HG03196 (cell line): ENCODE results near the gene MED13L.

ENCODE experiments used
- ATAC-seq: cut with Tn5 transposase; IDR thresholded peaks from one replicate; pipeline ENCODE4 v1.9.1; 2021; ENCODE audit not compliant: unreplicated experiment

The MED13L gene

GRCh38 chr12:115920395-115921183, 356.9 kb downstream of the MED13L start:
- no peak for ATAC-seq

GRCh38 chr12:115918763-115919162, 358.7 kb downstream of the MED13L start:
- no peak for ATAC-seq

- ATAC-seq: peak; percentile 68
Observed at GRCh38 chr12:115916910-115917668, 360.4 kb downstream of the MED13L start.

GRCh38 chr12:115914122-115914521, 363.4 kb downstream of the MED13L start:
- ATAC-seq: no peak

GRCh38 chr12:115912440-115912839, 365.1 kb downstream of the MED13L start:
- no peak for ATAC-seq

DNA sequence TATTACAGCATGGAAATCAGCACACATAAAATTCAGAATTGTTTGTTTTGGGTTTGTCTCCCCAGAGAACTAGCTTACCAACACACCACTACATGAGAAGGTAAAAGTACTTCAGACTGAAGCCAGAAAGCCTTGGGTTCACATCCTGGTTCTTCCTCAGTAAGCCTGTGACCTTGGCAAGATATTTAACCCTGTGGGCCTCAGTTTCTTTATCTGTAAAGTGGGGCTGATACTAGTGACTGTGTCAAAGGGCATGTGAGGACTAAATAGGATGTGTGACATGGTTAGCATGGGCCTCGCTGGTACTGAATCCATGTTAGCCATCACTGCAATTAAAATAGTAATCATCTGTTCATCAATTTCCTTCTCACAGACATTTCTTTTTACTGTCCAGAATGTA, 366.1 kb downstream of the MED13L start:
- no peak for ATAC-seq

- ATAC-seq: no peak
Observed at GRCh38 chr12:115910057-115910456, 367.4 kb downstream of the MED13L start.
